ENCODE results near the gene COLEC12.

GRCh38 chr18:269480-270095 is 230.9 kb downstream of the COLEC12 start:
- TF ChIP-seq, protein P1, sequence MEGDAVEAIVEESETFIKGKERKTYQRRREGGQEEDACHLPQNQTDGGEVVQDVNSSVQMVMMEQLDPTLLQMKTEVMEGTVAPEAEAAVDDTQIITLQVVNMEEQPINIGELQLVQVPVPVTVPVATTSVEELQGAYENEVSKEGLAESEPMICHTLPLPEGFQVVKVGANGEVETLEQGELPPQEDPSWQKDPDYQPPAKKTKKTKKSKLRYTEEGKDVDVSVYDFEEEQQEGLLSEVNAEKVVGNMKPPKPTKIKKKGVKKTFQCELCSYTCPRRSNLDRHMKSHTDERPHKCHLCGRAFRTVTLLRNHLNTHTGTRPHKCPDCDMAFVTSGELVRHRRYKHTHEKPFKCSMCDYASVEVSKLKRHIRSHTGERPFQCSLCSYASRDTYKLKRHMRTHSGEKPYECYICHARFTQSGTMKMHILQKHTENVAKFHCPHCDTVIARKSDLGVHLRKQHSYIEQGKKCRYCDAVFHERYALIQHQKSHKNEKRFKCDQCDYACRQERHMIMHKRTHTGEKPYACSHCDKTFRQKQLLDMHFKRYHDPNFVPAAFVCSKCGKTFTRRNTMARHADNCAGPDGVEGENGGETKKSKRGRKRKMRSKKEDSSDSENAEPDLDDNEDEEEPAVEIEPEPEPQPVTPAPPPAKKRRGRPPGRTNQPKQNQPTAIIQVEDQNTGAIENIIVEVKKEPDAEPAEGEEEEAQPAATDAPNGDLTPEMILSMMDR (conservative IDR thresholded peaks at IDR 0.05), result no peak
- no peak for TF ChIP-seq ZFX (IDR thresholded peaks at IDR 0.05)
